Tibial artery (tissue), 4 donors: ENCODE results near the gene NHEJ1.

Experiments used
- DNase-seq, 2 donors: peaks; one replicate each; pipeline ENCODE4 v3.0.0-alpha.2; 2019
- H3K27ac ChIP-seq, 2 donors: fragments of 200-600 bp; sonication (generic) in 1 of 2; 1 replicate in 1 of 2; 2 replicates in 1 of 2; pipeline ENCODE4 v1.5.1; 2018 to 2019; ENCODE audit warnings: mild to moderate bottlenecking in 1 of 2
- H3K27me3 ChIP-seq, 2 donors: fragments of 200-600 bp; sonication (generic) in 1 of 2; one replicate each; pipeline versions ENCODE4 v1.5.1 to v1.6.0; 2016 to 2019
- H3K36me3 ChIP-seq, 3 donors: fragments of 200-600 bp; sonication (generic) in 2 of 3; one replicate each; pipeline ENCODE4 v1.5.1; 2016 to 2019; ENCODE audit warnings: mild to moderate bottlenecking in 2 of 3
- H3K4me1 ChIP-seq, 4 donors: fragments of 200-600 bp; sonication (generic) in 2 of 4; 1 replicate in 3 of 4; 2 replicates in 1 of 4; pipeline ENCODE4 v1.5.1; 2016 to 2019
- H3K4me3 ChIP-seq, 2 donors: fragments of 200-600 bp; sonication (generic) in 1 of 2; 1 replicate in 1 of 2; 2 replicates in 1 of 2; pipeline ENCODE4 v1.5.1; 2018 to 2019; ENCODE audit warnings: mild to moderate bottlenecking in 2 of 2
- H3K9me3 ChIP-seq, 3 donors: fragments of 200-600 bp; sonication (generic) in 1 of 3; one replicate each; pipeline ENCODE4 v1.5.1; 2016 to 2019
- CTCF ChIP-seq, 2 experiments: fragments of 200-600 bp in 1 of 2; fragments of 450-650 bp in 1 of 2; IDR thresholded peaks; one replicate each; pipeline ENCODE4 v1.5.1; 2017 to 2019; ENCODE audit warnings: antibody characterized with exemption in 2 of 2, mild to moderate bottlenecking in 1 of 2, moderate library complexity in 1 of 2
- intact Hi-C: fragments of 100-400 bp; cut with DNase I; formaldehyde crosslinking; loops from one replicate; pipeline ENCODE4 v1.15.0; 2023; ENCODE audit warnings: low total_unique reads

NHEJ1 gene

GRCh38 chr2:219199470-219200211, 39.0 kb upstream of the NHEJ1 start:
- Histone ChIP-seq H3K4me1 (no peaks in the 10 kb centered on the region), H3K36me3 (no peaks in the 10 kb centered on the region), H3K4me3 (no peak overlapping the region), H3K9me3 (no peaks in the 10 kb centered on the region), H3K27ac (no peak overlapping the region), H3K27me3 (peaks cover 0 to 33% of the 10 kb centered on the region in 2 donors)
- DNase-seq = no peak
- TF ChIP-seq CTCF (IDR thresholded peaks at IDR 0.05) = no peak
- intact Hi-C loops = loop anchor here (10.0 kb wide), 1 partner anchor 505 kb away; no protein-coding TSS in a partner anchor

- Histone ChIP-seq H3K27ac (no peak overlapping the region), H3K4me3 (no peak overlapping the region), H3K27me3 (peaks cover 0 to 33% of the 10 kb centered on the region in 2 donors), H3K4me1 (no peaks in the 10 kb centered on the region), H3K36me3 (no peaks in the 10 kb centered on the region), H3K9me3 (no peaks in the 10 kb centered on the region)
- intact Hi-C loops = loop anchor here (10.0 kb wide), 1 partner anchor 504 kb away; no protein-coding TSS in a partner anchor
- DNase-seq = no peak
- no peak for TF ChIP-seq CTCF (IDR thresholded peaks at IDR 0.05)
Observed at GRCh38 chr2:219198974-219199373, 38.4 kb upstream of the NHEJ1 start.

GRCh38 chr2:219197388-219197787, 36.8 kb upstream of the NHEJ1 start:
- no peak overlapping the region for H3K27ac ChIP-seq
- no peaks in the 10 kb centered on the region for H3K36me3 ChIP-seq
- no peak overlapping the region for H3K4me3 ChIP-seq
- DNase-seq = no peak
- no peaks in the 10 kb centered on the region for H3K9me3 ChIP-seq
- no peaks in the 10 kb centered on the region for H3K4me1 ChIP-seq
- H3K27me3 ChIP-seq = peaks cover 0 to 33% of the 10 kb centered on the region in 2 donors
- intact Hi-C loops = loop anchor here (10.0 kb wide), 1 partner anchor 503 kb away; no protein-coding TSS in a partner anchor
- no peak for TF ChIP-seq CTCF (IDR thresholded peaks at IDR 0.05)

- intact Hi-C loops = no loop called here
- H3K4me1 ChIP-seq = no peaks in the 10 kb centered on the region
- no peak for DNase-seq
- H3K4me3 ChIP-seq = no peak overlapping the region
- TF ChIP-seq CTCF (IDR thresholded peaks at IDR 0.05) = no peak
- no peaks in the 10 kb centered on the region for H3K9me3 ChIP-seq
- no peak overlapping the region for H3K27ac ChIP-seq
- peaks cover 24 to 30% (median 29%) of the 10 kb centered on the region in 3 donors for H3K36me3 ChIP-seq
- no peaks in the 10 kb centered on the region for H3K27me3 ChIP-seq
Observed at GRCh38 chr2:219186754-219187456, 26.3 kb upstream of the NHEJ1 start.

- Histone ChIP-seq H3K4me3 (no peak overlapping the region), H3K9me3 (no peaks in the 10 kb centered on the region), H3K36me3 (peaks cover 47 to 55% (median 54%) of the 10 kb centered on the region in 3 donors), H3K4me1 (peaks cover under 1 to 12% (median 10%) of the 10 kb centered on the region in 4 donors), H3K27ac (no peak overlapping the region), H3K27me3 (no peaks in the 10 kb centered on the region)
- intact Hi-C loops = no loop called here
- no peak for TF ChIP-seq CTCF (IDR thresholded peaks at IDR 0.05)
- DNase-seq = no peak
Observed at GRCh38 chr2:219184121-219184520, 23.5 kb upstream of the NHEJ1 start.
